Naive B cell (primary cell): ENCODE measurements around the gene PIAS1. TPM values are rescaled to one million over a fixed set of nuclear protein-coding genes. Genes with fewer than 3 reads are reported as not detected.
"Not testable (repeated sequence)": the region's sequence is repeated elsewhere in the genome, so short reads cannot be mapped to it uniquely, and the experiment has no call there.

Experiments used
- ATAC-seq, 2 donors: fragments of 150-1000 bp; cut with Tn5 transposase; 2 replicates each; pipeline ENCODE4 v1.10.0; 2021; ENCODE audit warnings: low read depth in 2 of 2, mild to moderate bottlenecking in 2 of 2, moderate library complexity in 2 of 2
- DNase-seq: peaks from one replicate; pipeline ENCODE4 v3.0.0; 2022
- H3K27ac Mint-ChIP-seq, 6 donors: one replicate each; pipeline ENCODE4 v1.8.0; 2020 to 2022; ENCODE audit warnings: mild to moderate bottlenecking in 6 of 6, mixed read lengths in 6 of 6, moderate library complexity in 5 of 6, inconsistent platforms in 2 of 6
- H3K27me3 Mint-ChIP-seq, 3 donors: one replicate each; pipeline ENCODE4 v1.8.0; 2021 to 2022; ENCODE audit warnings: mixed read lengths in 3 of 3, mild to moderate bottlenecking in 1 of 3
- H3K36me3 Mint-ChIP-seq, 2 donors: one replicate each; pipeline ENCODE4 v1.8.0; 2020 to 2022; ENCODE audit warnings: mixed read lengths in 2 of 2, inconsistent platforms in 1 of 2, mild to moderate bottlenecking in 1 of 2
- H3K4me1 Mint-ChIP-seq, 3 donors: one replicate each; pipeline ENCODE4 v1.8.0; 2020 to 2022; ENCODE audit warnings: mixed read lengths in 3 of 3, inconsistent platforms in 1 of 3, mild to moderate bottlenecking in 1 of 3, moderate library complexity in 1 of 3
- H3K4me3 Mint-ChIP-seq, 8 donors: one replicate each; pipeline ENCODE4 v1.8.0; 2020 to 2022; ENCODE audit warnings: mild to moderate bottlenecking in 8 of 8, mixed read lengths in 8 of 8, moderate library complexity in 8 of 8, inconsistent platforms in 2 of 8
- H3K9me3 Mint-ChIP-seq, 7 donors: one replicate each; pipeline ENCODE4 v1.8.0; 2020 to 2022; ENCODE audit warnings: mixed read lengths in 7 of 7, mild to moderate bottlenecking in 5 of 7, inconsistent platforms in 2 of 7, moderate library complexity in 1 of 7
- polyA plus RNA-seq, 6 donors: library from polyadenylated mRNA; unstranded; fragments of 300-500 nt; fragmentation: Illumina TruSeq; gene quantifications; one replicate each; pipeline ENCODE4 v1.2.3, GENCODE V29; 2021; ENCODE audit warnings: low read depth in 6 of 6

The PIAS1 gene
- polyA plus RNA-seq, 6 donors from 2014 or later = 141 to 207 (median 162) TPM

- peaks cover 31 to 60% (median 56%) of the 10 kb centered on the region in 3 donors for H3K4me1 Mint-ChIP-seq
- DNase-seq (no peak), ATAC-seq (no peak)
- peak overlapping the region; percentile 59 to 93 (median 84) for H3K4me3 Mint-ChIP-seq
- peak overlapping the region in 4 of 6 donors; percentile 21 to 86 (median 48) for H3K27ac Mint-ChIP-seq
- H3K9me3 Mint-ChIP-seq = no peaks in the 10 kb centered on the region
- H3K36me3 Mint-ChIP-seq = no peaks in the 10 kb centered on the region
- no peaks in the 10 kb centered on the region for H3K27me3 Mint-ChIP-seq
Observed at GRCh38 chr15:68227643-68228142, 173.6 kb downstream of the PIAS1 start.

DNA sequence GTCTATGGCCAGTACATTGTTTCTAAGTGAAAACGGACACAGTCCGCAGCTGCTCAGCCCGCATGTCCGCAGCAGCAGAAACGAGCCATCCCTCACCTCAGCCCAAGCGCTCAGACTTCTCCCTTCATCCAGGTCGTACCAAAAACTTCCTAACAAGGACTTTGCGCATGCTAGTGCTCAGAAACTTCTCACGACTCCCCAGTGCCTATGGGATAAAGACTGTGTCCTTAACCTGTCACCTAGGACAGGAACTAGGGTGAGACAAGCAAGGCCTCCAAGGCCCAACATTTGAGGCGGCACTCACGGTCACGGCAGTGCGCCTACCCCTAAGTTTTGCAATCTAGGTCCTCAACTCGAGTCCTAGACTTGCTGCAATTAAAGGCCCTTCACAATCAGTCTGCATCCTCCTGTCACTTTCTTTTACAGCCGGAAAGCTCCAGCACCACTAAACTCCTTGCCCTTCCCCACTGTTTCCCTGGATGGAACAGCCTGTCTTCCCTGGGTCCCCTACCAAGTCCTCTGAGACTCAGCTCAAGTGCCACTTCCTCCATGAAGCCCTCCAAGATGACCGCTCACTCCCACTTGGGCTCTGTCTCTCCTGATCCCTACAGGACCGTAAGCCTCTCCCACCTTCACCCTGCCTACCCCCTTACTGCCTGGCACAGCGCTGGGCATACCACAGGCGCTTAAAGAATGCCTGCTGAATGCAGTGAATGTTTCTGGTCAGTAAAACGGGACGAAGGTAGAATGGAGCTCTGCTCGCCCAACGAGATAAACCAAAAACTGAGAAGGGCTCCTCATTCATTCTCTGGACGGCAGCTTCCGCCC, 174.2 kb downstream of the PIAS1 start:
- Mint-ChIP-seq H3K4me1 (peaks cover 37 to 60% (median 55%) of the 10 kb centered on the region in 3 donors), H3K4me3 (peak overlapping the region; percentile 75 to 93 (median 86)), H3K36me3 (no peaks in the 10 kb centered on the region), H3K27me3 (no peaks in the 10 kb centered on the region), H3K27ac (peak overlapping the region; percentile 73 to 96 (median 90)), H3K9me3 (no peaks in the 10 kb centered on the region)
- ATAC-seq (no peak), DNase-seq (no peak)

- DNase-seq (no peak), ATAC-seq (no peak)
- H3K36me3 Mint-ChIP-seq = no peaks in the 10 kb centered on the region
- no peaks in the 10 kb centered on the region for H3K9me3 Mint-ChIP-seq
- H3K4me1 Mint-ChIP-seq = peaks cover 38 to 59% (median 55%) of the 10 kb centered on the region in 3 donors
- H3K27me3 Mint-ChIP-seq = no peaks in the 10 kb centered on the region
- peak overlapping the region; percentile 53 to 96 (median 89) for H3K27ac Mint-ChIP-seq
- H3K4me3 Mint-ChIP-seq = peak overlapping the region; percentile 75 to 93 (median 86)
Observed at GRCh38 chr15:68228971-68229385, 174.9 kb downstream of the PIAS1 start.

GRCh38 chr15:68229386-68230156, 175.5 kb downstream of the PIAS1 start, which contains the start of gene CLN6:
Gene CLN6, minus strand, starts transcription at chr15:68229728. Its CDS starts 144 bp downstream, at chr15:68229584.
- no peaks in the 10 kb centered on the region for H3K36me3 Mint-ChIP-seq
- peak within 1 kb of the TSS; percentile 80 to 98 (median 96) for H3K4me3 Mint-ChIP-seq
- H3K27me3 Mint-ChIP-seq = peaks cover 0 to 3% (median 0%) of the 10 kb centered on the region in 3 donors
- H3K9me3 Mint-ChIP-seq = no peaks in the 10 kb centered on the region
- peak within 1 kb of the TSS; percentile 84 to 99 (median 98) for H3K27ac Mint-ChIP-seq
- ATAC-seq (peak; percentile 75 to 76), DNase-seq (peak; percentile 87)
- H3K4me1 Mint-ChIP-seq = peaks cover 36 to 56% (median 52%) of the 10 kb centered on the region in 3 donors

- Mint-ChIP-seq H3K27ac (peak overlapping the region; percentile 84 to 99 (median 98)), H3K4me3 (peak overlapping the region; percentile 80 to 98 (median 96)), H3K9me3 (no peaks in the 10 kb centered on the region), H3K27me3 (peaks cover 0 to 5% (median 0%) of the 10 kb centered on the region in 3 donors), H3K36me3 (no peaks in the 10 kb centered on the region), H3K4me1 (peaks cover 27 to 47% (median 43%) of the 10 kb centered on the region in 3 donors)
- DNase-seq = no peak
- ATAC-seq = no peak
Observed at GRCh38 chr15:68230157-68231100, 176.3 kb downstream of the PIAS1 start.

- H3K36me3 Mint-ChIP-seq = no peaks in the 10 kb centered on the region
Observed at GRCh38 chr15:68231102-68231818, 177.1 kb downstream of the PIAS1 start.

GRCh38 chr15:68232449-68232848, 178.3 kb downstream of the PIAS1 start:
- H3K4me3 Mint-ChIP-seq = no peak overlapping the region
- H3K36me3 Mint-ChIP-seq = no peaks in the 10 kb centered on the region
- DNase-seq (no peak), ATAC-seq (no peak)
- no peaks in the 10 kb centered on the region for H3K9me3 Mint-ChIP-seq
- no peak overlapping the region for H3K27ac Mint-ChIP-seq
- peaks cover 27 to 36% (median 31%) of the 10 kb centered on the region in 3 donors for H3K4me1 Mint-ChIP-seq
- peaks cover 0 to 5% (median 0%) of the 10 kb centered on the region in 3 donors for H3K27me3 Mint-ChIP-seq

More at GRCh38 chr15:68231102-68231818, 177.1 kb downstream of the PIAS1 start:
- peak overlapping the region in 5 of 6 donors; percentile 76 to 99 (median 84) for H3K27ac Mint-ChIP-seq
- H3K4me1 Mint-ChIP-seq = peaks cover 27 to 42% (median 36%) of the 10 kb centered on the region in 3 donors
- DNase-seq (no peak), ATAC-seq (no peak)
- H3K27me3 Mint-ChIP-seq = peaks cover 0 to 5% (median 0%) of the 10 kb centered on the region in 3 donors
- no peaks in the 10 kb centered on the region for H3K9me3 Mint-ChIP-seq
- H3K4me3 Mint-ChIP-seq = peak overlapping the region in 7 of 8 donors; percentile 49 to 97 (median 65)

DNA sequence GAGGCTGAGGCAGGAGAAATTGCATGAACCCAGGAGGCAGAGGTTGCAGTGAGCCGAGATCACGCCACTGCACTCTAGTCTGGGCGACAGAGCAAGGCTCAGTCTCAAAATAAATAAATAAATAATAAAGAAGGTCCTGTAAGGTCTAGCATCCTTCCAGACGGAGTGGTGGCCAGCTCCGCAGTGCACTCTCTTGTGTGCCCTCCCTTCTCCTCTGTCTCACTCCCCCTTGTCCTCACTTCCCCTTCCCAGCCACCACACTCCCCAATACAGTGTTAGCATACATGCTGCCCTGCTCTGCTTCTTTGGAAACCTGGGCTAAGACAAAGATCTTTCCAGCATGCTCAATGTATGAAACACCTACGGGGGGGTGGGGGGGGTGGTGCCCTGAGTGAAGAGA, 178.8 kb downstream of the PIAS1 start:
- DNase-seq (no peak), ATAC-seq (peak in 1 of 2 donors; percentile 18)
- Mint-ChIP-seq H3K4me1 (peaks cover 27 to 31% (median 27%) of the 10 kb centered on the region in 3 donors), H3K27me3 (peaks cover 0 to 5% (median 0%) of the 10 kb centered on the region in 3 donors), H3K27ac (peak overlapping the region in 1 of 6 donors; percentile 1), H3K9me3 (no peaks in the 10 kb centered on the region), H3K36me3 (no peaks in the 10 kb centered on the region), H3K4me3 (peak overlapping the region in 1 of 8 donors; percentile 23)

GRCh38 chr15:68234060-68234459, 179.9 kb downstream of the PIAS1 start:
- no peak overlapping the region for H3K4me3 Mint-ChIP-seq

DNA sequence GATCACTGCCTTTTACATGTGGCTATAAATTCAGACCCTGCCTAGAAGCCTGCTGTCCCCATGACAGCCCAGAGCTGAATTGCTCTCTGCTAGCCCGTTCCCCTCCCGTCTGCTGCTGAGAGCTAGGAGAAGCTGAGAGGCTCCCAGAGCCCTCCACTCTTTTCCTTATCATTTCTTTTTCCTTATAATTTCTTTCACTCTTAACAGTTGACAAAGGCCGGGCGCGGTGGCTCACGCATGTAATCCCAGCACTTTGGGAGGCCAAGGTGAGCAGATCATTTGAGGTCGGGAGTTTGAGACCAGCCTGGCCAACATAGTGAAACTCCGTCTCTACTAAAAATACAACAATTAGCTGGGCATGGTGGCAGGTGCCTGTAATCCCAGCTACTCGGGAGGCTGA, 180.4 kb downstream of the PIAS1 start:
- not testable (repeated sequence) for DNase-seq, H3K36me3 Mint-ChIP-seq, H3K4me3 Mint-ChIP-seq, H3K27me3 Mint-ChIP-seq, H3K9me3 Mint-ChIP-seq, ATAC-seq
- H3K27ac Mint-ChIP-seq = peak overlapping the region in 1 of 6 donors; percentile 87
- peaks cover 18 to 22% (median 19%) of the 10 kb centered on the region in 3 donors for H3K4me1 Mint-ChIP-seq

More at GRCh38 chr15:68234060-68234459, 179.9 kb downstream of the PIAS1 start:
- H3K27ac Mint-ChIP-seq = peak overlapping the region in 1 of 6 donors; percentile 60
- ATAC-seq = no peak
- H3K27me3 Mint-ChIP-seq = peaks cover 0 to 5% (median 0%) of the 10 kb centered on the region in 3 donors
- H3K9me3 Mint-ChIP-seq = no peaks in the 10 kb centered on the region
- H3K4me1 Mint-ChIP-seq = peaks cover 18 to 22% (median 19%) of the 10 kb centered on the region in 3 donors
- no peak for DNase-seq
- peaks cover 0 to 3% of the 10 kb centered on the region in 2 donors for H3K36me3 Mint-ChIP-seq

DNA sequence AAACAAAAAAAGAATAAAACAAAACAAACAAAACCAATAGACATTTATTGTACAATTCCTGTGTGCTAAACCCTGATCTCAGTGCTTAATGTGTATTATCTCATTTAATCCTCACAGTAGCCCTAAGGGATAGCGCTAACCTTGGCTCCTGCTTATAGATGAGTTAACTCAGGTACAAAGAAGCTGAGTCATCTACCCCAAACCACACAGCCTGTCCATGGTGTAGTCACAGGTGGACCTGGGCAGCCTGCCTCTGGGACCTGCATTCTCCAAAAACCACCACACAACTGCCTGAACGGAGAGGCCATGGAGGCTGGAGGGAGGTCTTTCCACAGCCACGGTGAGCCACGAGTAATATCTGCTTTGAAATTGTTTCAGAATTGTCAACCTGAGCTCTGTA, 180.9 kb downstream of the PIAS1 start:
- peaks cover 15 to 18% (median 16%) of the 10 kb centered on the region in 3 donors for H3K4me1 Mint-ChIP-seq
- ATAC-seq (no peak), DNase-seq (no peak)
- no peak overlapping the region for H3K27ac Mint-ChIP-seq
- H3K9me3 Mint-ChIP-seq = peaks cover 0 to 2% (median 0%) of the 10 kb centered on the region in 7 donors
- H3K36me3 Mint-ChIP-seq = peaks cover 0 to 4% of the 10 kb centered on the region in 2 donors
- H3K27me3 Mint-ChIP-seq = peaks cover 0 to 5% (median 0%) of the 10 kb centered on the region in 3 donors
- H3K4me3 Mint-ChIP-seq = no peak overlapping the region
